Measurements from ENCODE around the gene OPCML. TPM values are rescaled to one million over a fixed set of nuclear protein-coding genes. Genes with fewer than 3 reads are reported as not detected.

OPCML gene
- total and polyA plus RNA-seq, 2 of the 13 experiments (the other 11 are each of a cell fraction or from before 2014, with no cell fraction given): not detected

DNA sequence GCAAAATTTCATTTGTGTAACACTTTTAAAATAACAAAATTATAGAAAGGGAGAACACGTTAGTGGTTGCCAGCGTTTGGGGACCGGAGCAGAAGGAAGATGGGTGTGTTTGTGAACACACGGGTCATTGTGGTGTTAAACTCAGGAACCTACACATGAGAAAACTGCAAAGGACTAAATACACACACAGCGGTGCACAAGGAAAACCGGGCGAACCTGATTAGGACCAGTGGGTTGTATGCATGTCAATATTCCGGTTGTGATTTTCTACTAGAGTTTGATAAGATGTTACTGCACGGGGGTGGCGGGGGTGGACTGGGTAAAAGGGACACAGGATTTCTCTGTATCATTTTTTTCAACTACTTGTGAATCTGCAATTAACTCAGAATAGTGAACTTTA is 351.2 kb downstream of the OPCML start:
- 7% methylated on average over 10 of the region's 10 CpGs for WGBS (ENCODE audit: low lambda C conversion rate)
- Histone ChIP-seq H3K27me3 (ENCODE audit: control insufficient read depth in 1 of 2, insufficient read depth in 2 of 2, low read length in 2 of 2) (peaks cover 0 to 12% of the 10 kb centered on the region in 2 experiments; a peak in 1 of 5 replicates), H2AFZ (ENCODE audit: low read length) (no peak overlapping the region), H4K20me1 (ENCODE audit: insufficient read depth, low read length) (no peaks in the 10 kb centered on the region), H3K9me3 (ENCODE audit: low read length) (no peaks in the 10 kb centered on the region), H3K79me2 (ENCODE audit: insufficient read depth, low read length) (no peaks in the 10 kb centered on the region), H3K4me1 (ENCODE audit: insufficient read depth, low read length) (no peaks in the 10 kb centered on the region), H3K27ac (ENCODE audit: extremely low read length, insufficient read depth, low read length) (no peak overlapping the region), H3K4me3 (replicated peaks in 1 of 3; ENCODE audit: insufficient read depth in 1 of 3, low read depth in 2 of 3, low read length in 3 of 3) (no peak overlapping the region), H3K9ac (ENCODE audit: insufficient read depth, low read depth, low read length) (no peak overlapping the region), H3K4me2 (ENCODE audit: low read depth, low read length) (no peak overlapping the region), H3K36me3 (replicated peaks in 1 of 2; ENCODE audit: control insufficient read depth in 1 of 2, insufficient read depth in 2 of 2, low read length in 2 of 2) (no peaks in the 10 kb centered on the region)
- POLR2A ChIA-PET: no interaction called here
- FAIRE-seq (no peak), DNase-seq (ENCODE audit: low spot score) (no peak), ATAC-seq (no peak)
- in situ Hi-C loops (cut with HindIII; ENCODE audit: extremely low pct_ligation_motif_present, low pct_unique_long_range_greater_than_20kb) (no loop called here), intact Hi-C loops (cut with micrococcal nuclease; ENCODE audit: unreplicated experiment) (no loop called here)
- BruUV-seq (replicated peaks): no TSS peak
- TF ChIP-seq MEIS1 (CRISPR knock-in tag; IDR thresholded peaks at IDR 0.05; ENCODE audit: borderline replicate concordance) (no peak), ARNT (IDR thresholded peaks at IDR 0.05) (no peak), HHEX (CRISPR knock-in tag; IDR thresholded peaks at IDR 0.05) (no peak), GATA4 (IDR thresholded peaks at IDR 0.05; ENCODE audit: borderline replicate concordance, low read depth) (no peak), ZNF841 (CRISPR knock-in tag; IDR thresholded peaks at IDR 0.05; ENCODE audit: borderline replicate concordance) (no peak), ZMYM3 (CRISPR knock-in tag; IDR thresholded peaks at IDR 0.05) (no peak), CHD4 (IDR thresholded peaks at IDR 0.05; ENCODE audit: borderline replicate concordance, low read length) (no peak)
- TF ChIP-seq, protein P1, sequence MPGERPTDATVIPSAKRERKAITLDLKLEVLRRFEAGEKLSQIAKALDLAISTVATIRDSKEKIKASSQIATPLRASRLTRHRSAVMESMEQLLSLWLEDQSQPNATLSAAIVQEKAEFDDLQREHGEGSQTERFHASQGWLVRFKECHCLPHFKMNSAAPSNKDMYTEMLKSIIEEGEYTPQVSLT (CRISPR knock-in tag; IDR thresholded peaks at IDR 0.05; ENCODE audit: borderline replicate concordance, low read depth): no peak
- TF ChIP-seq, protein P2, sequence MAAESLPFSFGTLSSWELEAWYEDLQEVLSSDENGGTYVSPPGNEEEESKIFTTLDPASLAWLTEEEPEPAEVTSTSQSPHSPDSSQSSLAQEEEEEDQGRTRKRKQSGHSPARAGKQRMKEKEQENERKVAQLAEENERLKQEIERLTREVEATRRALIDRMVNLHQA (CRISPR knock-in tag; IDR thresholded peaks at IDR 0.05): no peak
- CTCF ChIA-PET (ENCODE audit: low intra/inter-chr PET ratio, low total read pairs): no interaction called here

DNA sequence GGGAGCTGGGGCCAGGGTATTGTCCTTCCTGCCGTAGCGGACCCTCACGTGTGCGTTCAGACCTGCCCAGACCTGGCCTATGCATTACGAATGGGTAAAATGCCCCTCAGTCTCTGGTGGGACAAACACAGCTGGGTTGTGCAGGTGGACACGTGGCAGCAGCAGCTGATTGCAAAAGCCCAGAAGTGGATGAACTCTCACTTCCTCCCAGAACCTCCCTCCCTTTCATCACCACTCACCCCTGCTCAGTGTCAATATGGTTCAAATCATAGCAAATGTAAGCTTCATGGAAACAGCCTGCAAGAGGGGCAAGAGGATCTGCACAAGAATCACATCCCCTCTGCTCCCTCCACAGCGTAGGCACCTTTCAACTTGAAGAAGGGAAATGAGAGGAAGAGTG is 352.1 kb downstream of the OPCML start:
- H3K9ac ChIP-seq (ENCODE audit: insufficient read depth, low read depth, low read length): no peak overlapping the region
- intact Hi-C loops (cut with micrococcal nuclease; ENCODE audit: unreplicated experiment): no loop called here
- H3K4me2 ChIP-seq (ENCODE audit: low read depth, low read length): no peak overlapping the region
- H3K4me1 ChIP-seq (ENCODE audit: insufficient read depth, low read length): no peaks in the 10 kb centered on the region
- no peaks in the 10 kb centered on the region for H3K36me3 ChIP-seq (replicated peaks in 1 of 2; ENCODE audit: control insufficient read depth in 1 of 2, insufficient read depth in 2 of 2, low read length in 2 of 2)
- H3K4me3 ChIP-seq (replicated peaks in 1 of 3; ENCODE audit: insufficient read depth in 1 of 3, low read depth in 2 of 3, low read length in 3 of 3): no peak overlapping the region
- no peaks in the 10 kb centered on the region for H3K79me2 ChIP-seq (ENCODE audit: insufficient read depth, low read length)
- H3K27me3 ChIP-seq (ENCODE audit: control insufficient read depth in 1 of 2, insufficient read depth in 2 of 2, low read length in 2 of 2): peaks cover 0 to 12% of the 10 kb centered on the region in 2 experiments; a peak in 1 of 5 replicates
- DNase-seq (ENCODE audit: low spot score) (no peak), FAIRE-seq (no peak), ATAC-seq (no peak)
- H3K9me3 ChIP-seq (ENCODE audit: low read length): no peaks in the 10 kb centered on the region
- H3K27ac ChIP-seq (ENCODE audit: extremely low read length, insufficient read depth, low read length): no peak overlapping the region
- ChIA-PET CTCF (ENCODE audit: low intra/inter-chr PET ratio, low total read pairs) (no interaction called here), POLR2A (no interaction called here)
- WGBS (ENCODE audit: low lambda C conversion rate): 3% methylated on average over 7 of the region's 7 CpGs
- in situ Hi-C loops (cut with HindIII; ENCODE audit: extremely low pct_ligation_motif_present, low pct_unique_long_range_greater_than_20kb): no loop called here
- no peak overlapping the region for H2AFZ ChIP-seq (ENCODE audit: low read length)
- BruUV-seq (replicated peaks): no TSS peak
- H4K20me1 ChIP-seq (ENCODE audit: insufficient read depth, low read length): no peaks in the 10 kb centered on the region
- TF ChIP-seq NONO (IDR thresholded peaks at IDR 0.05) (no peak), NONO (CRISPR knock-in tag; conservative IDR thresholded peaks at IDR 0.05) (no peak), MNT (IDR thresholded peaks at IDR 0.05) (no peak), BCL6 (CRISPR knock-in tag; IDR thresholded peaks at IDR 0.05) (no peak), MATR3 (CRISPR knock-in tag; IDR thresholded peaks at IDR 0.05) (no peak)
- TF ChIP-seq, protein P3, sequence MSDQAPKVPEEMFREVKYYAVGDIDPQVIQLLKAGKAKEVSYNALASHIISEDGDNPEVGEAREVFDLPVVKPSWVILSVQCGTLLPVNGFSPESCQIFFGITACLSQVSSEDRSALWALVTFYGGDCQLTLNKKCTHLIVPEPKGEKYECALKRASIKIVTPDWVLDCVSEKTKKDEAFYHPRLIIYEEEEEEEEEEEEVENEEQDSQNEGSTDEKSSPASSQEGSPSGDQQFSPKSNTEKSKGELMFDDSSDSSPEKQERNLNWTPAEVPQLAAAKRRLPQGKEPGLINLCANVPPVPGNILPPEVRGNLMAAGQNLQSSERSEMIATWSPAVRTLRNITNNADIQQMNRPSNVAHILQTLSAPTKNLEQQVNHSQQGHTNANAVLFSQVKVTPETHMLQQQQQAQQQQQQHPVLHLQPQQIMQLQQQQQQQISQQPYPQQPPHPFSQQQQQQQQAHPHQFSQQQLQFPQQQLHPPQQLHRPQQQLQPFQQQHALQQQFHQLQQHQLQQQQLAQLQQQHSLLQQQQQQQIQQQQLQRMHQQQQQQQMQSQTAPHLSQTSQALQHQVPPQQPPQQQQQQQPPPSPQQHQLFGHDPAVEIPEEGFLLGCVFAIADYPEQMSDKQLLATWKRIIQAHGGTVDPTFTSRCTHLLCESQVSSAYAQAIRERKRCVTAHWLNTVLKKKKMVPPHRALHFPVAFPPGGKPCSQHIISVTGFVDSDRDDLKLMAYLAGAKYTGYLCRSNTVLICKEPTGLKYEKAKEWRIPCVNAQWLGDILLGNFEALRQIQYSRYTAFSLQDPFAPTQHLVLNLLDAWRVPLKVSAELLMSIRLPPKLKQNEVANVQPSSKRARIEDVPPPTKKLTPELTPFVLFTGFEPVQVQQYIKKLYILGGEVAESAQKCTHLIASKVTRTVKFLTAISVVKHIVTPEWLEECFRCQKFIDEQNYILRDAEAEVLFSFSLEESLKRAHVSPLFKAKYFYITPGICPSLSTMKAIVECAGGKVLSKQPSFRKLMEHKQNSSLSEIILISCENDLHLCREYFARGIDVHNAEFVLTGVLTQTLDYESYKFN (CRISPR knock-in tag; conservative IDR thresholded peaks at IDR 0.05): no peak

Data from HepG2 (cell line).